HuH-7.5 (cell line): ENCODE results near the gene WNT3A.

Experiments used
- DNase-seq: peaks from one replicate; pipeline ENCODE4 v3.0.0; 2011; ENCODE audit warnings: low spot score

Gene WNT3A

DNA sequence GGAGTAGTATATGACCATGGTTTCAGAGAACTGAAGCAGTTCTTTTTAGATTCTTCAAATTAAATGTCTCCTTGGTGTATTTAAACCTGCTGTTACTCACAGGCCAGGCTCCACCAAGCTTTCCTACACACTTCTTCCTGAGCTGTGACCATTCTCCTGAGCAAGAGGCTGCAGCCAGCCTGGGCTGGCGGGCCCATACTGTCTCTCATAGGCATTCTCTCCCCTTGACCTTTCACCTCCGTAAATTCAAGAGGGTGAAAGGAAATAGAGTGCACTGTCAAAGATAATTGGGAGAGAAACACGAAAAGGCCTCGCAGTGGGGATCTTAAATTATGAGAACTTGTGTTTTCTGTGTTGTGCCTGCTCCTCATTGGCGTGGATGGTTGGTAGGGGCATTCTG lies 78.0 kb downstream of the WNT3A start:
- DNase-seq = no peak

- DNase-seq = no peak
These were observed 78.6 kb downstream of the WNT3A start for GRCh38 chr1:228085287-228085951.

GRCh38 chr1:228087771-228088251 lies 81.0 kb downstream of the WNT3A start:
- DNase-seq = no peak

- no peak for DNase-seq
These were observed 82.0 kb downstream of the WNT3A start for GRCh38 chr1:228088586-228089498.

DNA sequence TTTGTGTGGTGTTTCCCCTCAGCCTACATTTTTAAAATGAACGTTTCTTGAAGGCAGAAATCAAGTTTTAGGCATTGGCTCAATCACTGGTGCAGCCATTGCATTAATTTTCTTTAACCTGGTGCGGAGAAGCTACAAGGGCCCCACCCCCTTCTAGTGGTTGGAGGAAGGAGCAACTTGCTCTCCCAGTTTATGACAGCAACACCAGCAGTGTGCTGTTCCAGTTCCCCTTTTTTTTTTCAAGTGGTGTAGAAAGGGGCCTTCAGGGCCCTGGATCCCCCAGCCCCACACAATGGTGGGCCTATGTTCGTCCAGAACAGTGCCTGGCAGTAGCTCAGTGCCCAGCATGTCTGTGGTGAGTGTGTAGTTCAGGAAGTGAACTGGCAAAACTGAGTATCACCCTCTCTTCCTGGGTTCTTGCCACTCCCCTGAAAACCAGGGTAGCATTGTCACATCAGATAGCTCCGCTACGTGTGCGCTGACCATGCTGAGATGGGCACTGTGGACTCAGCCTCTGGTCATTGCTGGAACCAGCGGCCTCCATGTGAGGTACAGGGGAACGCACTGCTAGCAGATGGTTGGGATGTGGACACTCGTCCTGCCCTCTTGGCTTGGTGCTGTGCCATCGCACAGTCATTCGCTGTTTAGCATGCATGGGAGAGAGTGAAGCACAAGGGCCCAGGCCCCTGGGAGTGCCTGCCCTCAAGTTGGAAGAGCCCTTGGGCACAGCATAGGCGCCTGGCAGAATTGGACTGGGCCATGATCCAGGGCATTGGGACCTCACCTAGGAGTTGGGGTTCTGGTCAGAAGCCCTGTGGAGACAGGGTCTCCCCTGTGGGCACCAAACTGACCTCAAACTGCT lies 83.0 kb downstream of the WNT3A start:
- no peak for DNase-seq

DNA sequence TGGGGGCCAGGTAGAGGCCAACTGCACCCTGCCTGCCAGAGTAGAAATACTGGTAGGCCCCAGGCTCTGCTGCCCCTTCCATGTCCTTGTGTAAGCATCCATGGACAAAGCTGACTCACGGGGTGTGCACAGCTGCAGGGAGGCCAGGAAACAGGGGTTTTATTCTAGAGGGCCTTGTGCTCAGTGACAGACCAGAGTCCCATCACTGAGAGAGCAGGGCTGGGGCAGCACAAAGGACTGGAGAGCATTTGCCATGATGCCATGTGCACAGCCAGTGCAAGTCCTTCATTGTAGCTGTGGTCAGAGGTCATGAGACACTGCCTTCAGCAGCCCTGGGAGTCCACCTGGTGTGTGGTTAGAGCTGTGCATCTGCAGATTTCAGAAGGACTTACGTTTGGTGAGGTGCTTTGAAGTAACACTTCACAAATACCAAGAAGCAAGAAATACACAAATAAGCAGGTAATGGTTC lies 83.8 kb downstream of the WNT3A start:
- no peak for DNase-seq

GRCh38 chr1:228091084-228091483 lies 84.3 kb downstream of the WNT3A start:
- no peak for DNase-seq

DNA sequence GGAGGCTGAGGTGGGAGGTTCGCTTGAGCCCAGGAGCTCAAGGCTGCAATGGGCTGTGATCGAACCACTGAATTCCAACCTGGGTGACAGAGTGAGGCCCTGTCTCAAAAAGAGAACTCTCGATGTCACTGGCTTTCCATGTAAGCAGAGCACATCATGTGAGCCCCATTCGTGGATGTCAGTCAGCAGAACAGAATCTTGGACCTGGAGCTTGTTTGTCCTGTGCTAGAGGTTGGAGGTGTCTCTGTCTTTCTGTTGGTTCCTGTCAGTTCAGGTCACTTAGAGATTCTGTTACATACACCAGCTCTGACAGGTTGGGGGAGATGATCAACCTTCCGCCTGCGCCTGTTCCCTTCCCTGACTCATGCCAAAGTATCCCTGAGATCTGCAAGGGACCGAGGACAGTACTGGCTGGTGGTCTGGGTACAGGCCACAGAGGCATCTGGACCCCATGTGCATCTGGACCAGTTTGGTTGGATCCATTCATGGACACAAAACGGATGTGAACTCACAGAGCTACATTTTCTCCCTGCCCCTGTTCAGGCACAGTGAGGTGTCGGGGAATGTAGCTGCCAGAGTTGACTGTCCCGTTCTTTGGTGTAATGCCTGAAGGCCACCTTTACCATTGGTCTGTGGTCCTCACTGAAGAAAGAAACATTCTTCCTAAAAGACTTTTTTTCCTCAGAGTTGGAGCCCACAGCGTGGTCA lies 85.7 kb downstream of the WNT3A start:
- no peak for DNase-seq

DNA sequence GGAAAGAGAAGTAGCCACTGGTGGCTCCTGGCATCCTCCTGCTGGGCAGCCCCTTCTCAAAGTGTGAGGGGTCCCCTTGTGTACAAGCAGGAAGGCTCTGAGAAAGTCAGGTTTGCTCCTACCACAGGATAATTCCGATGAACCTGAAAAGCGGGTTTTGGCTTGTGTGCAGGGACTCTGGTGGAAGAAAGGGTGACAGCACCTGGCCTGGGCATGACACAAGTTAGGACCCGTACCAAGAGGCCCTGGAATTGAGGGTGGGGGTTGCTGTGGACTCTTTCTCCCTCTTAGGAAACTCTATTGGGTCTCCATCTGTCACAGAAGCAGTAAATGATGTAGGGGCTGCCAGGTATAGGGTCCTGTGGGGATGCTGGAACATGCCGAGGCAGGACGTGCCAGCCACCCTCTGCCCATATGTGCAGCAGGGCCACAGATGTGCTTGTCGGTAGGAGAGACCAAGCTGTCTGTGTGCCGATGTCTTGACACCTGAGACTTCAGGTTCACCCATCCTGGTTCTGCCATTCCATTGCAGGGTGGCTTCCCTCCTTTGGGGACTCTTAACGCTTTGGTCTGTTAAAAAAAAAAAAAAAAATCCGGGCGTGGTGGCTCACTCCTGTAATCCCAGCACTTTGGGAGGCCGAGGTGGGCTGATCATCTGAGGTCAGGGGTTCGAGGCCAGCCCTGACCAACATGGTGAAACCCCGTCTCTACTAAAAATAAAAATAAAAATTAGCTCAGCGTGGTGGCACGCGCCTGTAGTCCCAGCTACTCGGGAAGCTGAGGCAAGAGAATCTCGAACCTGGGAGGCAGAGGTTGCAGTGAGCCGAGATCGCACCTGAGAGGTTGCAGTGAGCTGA lies 86.5 kb downstream of the WNT3A start:
- no peak for DNase-seq

DNA sequence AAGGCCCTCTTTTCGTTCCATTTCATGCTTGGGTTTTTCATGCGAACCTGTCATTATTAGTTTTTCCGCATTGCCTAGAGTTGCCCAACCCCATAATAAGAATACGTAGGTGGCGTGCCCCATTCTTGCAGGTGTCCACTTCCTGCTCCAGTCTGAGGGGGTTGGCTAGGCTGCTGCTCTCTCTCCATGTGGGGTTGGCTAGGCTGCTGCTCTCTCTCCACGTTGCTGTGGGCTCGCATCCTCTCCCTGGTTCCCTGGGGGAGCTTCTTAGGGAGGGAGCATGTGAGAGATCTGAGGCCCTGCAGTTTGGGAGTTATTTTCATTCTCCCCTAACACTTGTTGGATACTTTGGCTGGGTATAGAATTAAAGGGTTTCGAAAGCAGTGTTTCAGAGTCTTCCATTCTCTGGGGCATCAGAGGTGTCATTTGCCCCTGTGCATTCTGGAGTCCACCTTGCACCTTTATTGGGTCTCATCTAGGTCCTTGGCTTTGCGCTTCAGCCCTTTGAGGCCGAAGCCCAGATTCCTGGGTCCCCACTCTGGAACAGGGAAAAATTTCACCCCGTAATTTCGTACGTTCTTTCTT lies 87.7 kb downstream of the WNT3A start:
- no peak for DNase-seq

DNA sequence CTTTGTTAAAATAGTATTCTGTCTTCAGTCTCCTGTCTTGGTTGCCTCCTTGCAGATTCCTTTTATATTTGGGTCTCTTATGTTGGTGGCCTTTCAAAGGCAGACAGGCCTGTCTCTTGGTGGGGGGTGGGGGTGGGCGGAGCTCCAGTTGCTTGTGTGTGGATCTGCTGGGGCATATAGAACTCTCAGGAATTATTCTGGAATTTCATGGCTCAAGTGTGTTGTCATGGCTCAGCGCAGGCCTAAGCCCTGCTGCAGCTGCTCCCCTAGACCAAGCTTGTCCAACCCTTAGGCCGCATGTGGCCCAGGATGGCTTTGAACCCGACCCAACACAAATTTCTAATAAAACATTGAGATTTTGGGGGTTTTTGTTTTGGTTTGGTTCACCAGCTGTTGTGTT lies 88.4 kb downstream of the WNT3A start:
- DNase-seq = peak; percentile 5

- peak; percentile 2 for DNase-seq
These were observed 89.1 kb downstream of the WNT3A start for GRCh38 chr1:228095938-228096337.

DNA sequence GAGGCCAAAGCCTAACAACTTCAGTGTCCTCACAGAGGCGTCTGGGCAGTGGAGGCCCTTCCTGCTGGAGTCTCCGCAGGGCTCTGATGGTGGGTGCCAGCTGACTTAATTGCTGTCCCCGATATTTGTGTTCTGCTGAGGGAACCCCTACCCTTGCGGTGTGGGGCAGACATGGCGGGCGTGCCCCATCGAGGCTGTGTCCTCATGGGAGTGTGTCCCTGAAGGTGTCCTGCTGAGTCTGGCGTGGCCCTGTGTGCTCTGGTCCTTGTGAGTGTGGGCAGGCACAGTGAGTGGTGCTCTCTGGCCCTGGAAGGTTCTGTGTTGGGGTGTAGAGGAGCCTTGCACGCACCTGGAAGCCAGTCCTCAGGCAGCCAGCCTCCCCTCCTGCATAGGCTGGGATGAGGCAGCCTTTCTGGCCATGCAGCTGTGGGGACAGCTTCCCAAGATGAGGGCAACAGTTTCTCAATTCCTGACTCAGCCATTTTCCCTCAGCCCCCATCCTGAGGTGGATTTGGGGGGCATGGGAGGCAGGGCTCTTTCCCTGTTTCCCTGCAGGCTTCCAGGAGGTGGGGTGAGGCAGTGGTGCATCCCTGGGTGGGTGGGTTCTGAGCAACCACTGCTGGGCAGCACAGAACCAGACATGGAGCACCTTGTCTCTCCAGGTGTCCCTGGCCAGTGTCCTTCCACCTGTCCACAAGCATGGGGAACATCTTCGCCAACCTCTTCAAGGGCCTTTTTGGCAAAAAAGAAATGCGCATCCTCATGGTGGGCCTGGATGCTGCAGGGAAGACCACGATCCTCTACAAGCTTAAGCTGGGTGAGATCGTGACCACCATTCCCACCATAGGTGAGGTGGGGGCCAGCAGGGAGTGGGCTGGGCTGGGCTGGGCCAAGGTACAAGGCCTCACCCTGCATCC lies 89.9 kb downstream of the WNT3A start:
- peak; percentile 3 for DNase-seq

- peak; percentile 6 for DNase-seq
These were observed 90.7 kb downstream of the WNT3A start for GRCh38 chr1:228097333-228098081.

- DNase-seq = peak; percentile 6
These were observed 91.6 kb downstream of the WNT3A start for GRCh38 chr1:228098323-228098931.

DNA sequence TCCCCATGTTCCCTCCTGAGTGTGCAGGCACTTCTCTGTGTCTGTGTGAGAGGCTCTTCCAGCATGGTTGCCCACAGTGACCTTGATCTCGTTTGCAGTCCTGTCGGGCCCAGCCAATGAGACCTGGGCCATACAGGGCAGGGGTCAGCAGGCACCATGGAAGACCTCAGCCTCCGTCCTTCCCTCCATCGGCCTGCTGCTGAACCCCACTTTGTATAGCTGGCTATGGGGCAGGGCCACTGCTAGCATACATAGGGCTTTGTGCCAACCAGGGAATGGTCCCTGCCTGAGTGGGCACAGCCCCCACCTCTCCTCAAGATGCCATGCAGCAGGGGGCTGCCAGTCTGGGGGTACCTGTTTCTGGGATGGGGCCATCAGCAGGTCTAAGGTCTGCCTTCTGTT lies 92.5 kb downstream of the WNT3A start:
- DNase-seq = peak; percentile 6

- DNase-seq = peak; percentile 22
These were observed 94.2 kb downstream of the WNT3A start for GRCh38 chr1:228100822-228101613.
